ENCODE measurements around the gene PPT1.

The PPT1 gene

GRCh38 chr1:40096977-40097782 is at the start of gene PPT1:
Gene PPT1 (minus strand): TSS chr1:40097252. CDS start chr1:40097238, 14 bp downstream.
- DNase-seq: peak; percentile 91

- DNase-seq: peak; percentile 99
Measured at GRCh38 chr1:40143891-40144575, 47.0 kb upstream of the PPT1 start.

GRCh38 chr1:40141878-40142535 is 45.0 kb upstream of the PPT1 start:
- DNase-seq: no peak

GRCh38 chr1:40140211-40140973 is 43.3 kb upstream of the PPT1 start:
- DNase-seq: no peak

- no peak for DNase-seq
Measured at GRCh38 chr1:40133839-40134238, 36.8 kb upstream of the PPT1 start.

- no peak for DNase-seq
Measured at GRCh38 chr1:40133312-40133665, 36.2 kb upstream of the PPT1 start.

GRCh38 chr1:40132383-40133311 is 35.6 kb upstream of the PPT1 start:
- peak; percentile 48 for DNase-seq

GRCh38 chr1:40130892-40131291 is 33.8 kb upstream of the PPT1 start:
- DNase-seq: no peak

GRCh38 chr1:40122855-40123254 is 25.8 kb upstream of the PPT1 start:
- no peak for DNase-seq

- no peak for DNase-seq
Measured at GRCh38 chr1:40120128-40120527, 23.1 kb upstream of the PPT1 start.

GRCh38 chr1:40114400-40114799 is 17.3 kb upstream of the PPT1 start:
- DNase-seq: no peak

- DNase-seq: no peak
Measured at GRCh38 chr1:40110389-40110788, 13.3 kb upstream of the PPT1 start.

- no peak for DNase-seq
Measured at GRCh38 chr1:40107290-40107959, 10.4 kb upstream of the PPT1 start.

- no peak for DNase-seq
Measured at GRCh38 chr1:40105028-40105427, 8.0 kb upstream of the PPT1 start.

- no peak for DNase-seq
Measured at GRCh38 chr1:40102896-40103295, 5.8 kb upstream of the PPT1 start.

GRCh38 chr1:40102038-40102437 is 5.0 kb upstream of the PPT1 start:
- DNase-seq: no peak

GRCh38 chr1:40096646-40096976 is 441 bp downstream of the PPT1 start:
- DNase-seq: no peak

- DNase-seq: no peak
Measured at GRCh38 chr1:40095806-40096205, 1.2 kb downstream of the PPT1 start.

- DNase-seq: no peak
Measured at GRCh38 chr1:40094466-40095110, 2.5 kb downstream of the PPT1 start.

GRCh38 chr1:40092706-40093639 is 4.1 kb downstream of the PPT1 start:
- DNase-seq: no peak
